NCI-H510A (cell line): ENCODE data around the gene ALDH7A1.
"Not testable (repeated sequence)": the region's sequence is repeated elsewhere in the genome, so short reads cannot be mapped to it uniquely, and the experiment has no call there.

Experiments
- DNase-seq: peaks from one replicate; lab custom pipeline; 2025; lab: John Stamatoyannopoulos, UW

ALDH7A1 gene

GRCh38 chr5:126594748-126595485 lies at the start of gene ALDH7A1:
Gene ALDH7A1, minus strand, starts transcription at chr5:126595219. Its CDS starts 21 bp downstream, at chr5:126595198.
- DNase-seq: peak; percentile 83

GRCh38 chr5:126641387-126641786 lies 46.4 kb upstream of the ALDH7A1 start:
- no peak for DNase-seq

GRCh38 chr5:126640866-126641265 lies 45.8 kb upstream of the ALDH7A1 start:
- DNase-seq: no peak

GRCh38 chr5:126636956-126637355 lies 41.9 kb upstream of the ALDH7A1 start:
- DNase-seq: no peak

- DNase-seq: no peak
These were observed 40.6 kb upstream of the ALDH7A1 start for GRCh38 chr5:126635585-126635984.

- DNase-seq: no peak
These were observed 38.5 kb upstream of the ALDH7A1 start for GRCh38 chr5:126633552-126633951.

- DNase-seq: no peak
These were observed 36.9 kb upstream of the ALDH7A1 start for GRCh38 chr5:126631920-126632319.

- no peak for DNase-seq
These were observed 33.1 kb upstream of the ALDH7A1 start for GRCh38 chr5:126628102-126628501.

- DNase-seq: no peak
These were observed 29.5 kb upstream of the ALDH7A1 start for GRCh38 chr5:126624534-126624933.

- DNase-seq: no peak
These were observed 24.8 kb upstream of the ALDH7A1 start for GRCh38 chr5:126619781-126620180.

GRCh38 chr5:126617603-126618002 lies 22.6 kb upstream of the ALDH7A1 start:
- not testable (repeated sequence) for DNase-seq

- DNase-seq: no peak
These were observed 20.3 kb upstream of the ALDH7A1 start for GRCh38 chr5:126615286-126615685.

- no peak for DNase-seq
These were observed 19.0 kb upstream of the ALDH7A1 start for GRCh38 chr5:126613941-126614592.

GRCh38 chr5:126610616-126611015 lies 15.6 kb upstream of the ALDH7A1 start:
- no peak for DNase-seq

- DNase-seq: no peak
These were observed 15.1 kb upstream of the ALDH7A1 start for GRCh38 chr5:126610160-126610559.

- no peak for DNase-seq
These were observed 10.5 kb upstream of the ALDH7A1 start for GRCh38 chr5:126605525-126605924.

- no peak for DNase-seq
These were observed 8.5 kb upstream of the ALDH7A1 start for GRCh38 chr5:126603402-126603991.

GRCh38 chr5:126600631-126601511 lies 5.9 kb upstream of the ALDH7A1 start, which contains the start of gene PHAX:
Gene PHAX, plus strand, starts transcription at chr5:126600947. Its CDS starts 16 bp downstream, at chr5:126600963.
- peak; percentile 22 for DNase-seq

GRCh38 chr5:126599971-126600630 lies 5.1 kb upstream of the ALDH7A1 start:
- not testable (repeated sequence) for DNase-seq

GRCh38 chr5:126599499-126599898 lies 4.5 kb upstream of the ALDH7A1 start:
- DNase-seq: no peak

GRCh38 chr5:126597156-126597555 lies 2.1 kb upstream of the ALDH7A1 start:
- DNase-seq: no peak
